ENCODE measurements around the gene SRP19. TPM values are rescaled to one million over a fixed set of nuclear protein-coding genes. Genes with fewer than 3 reads are reported as not detected.
A peak's percentile ranks its signal among the peaks of the same experiment; 100 is the strongest.

SRP19 gene
- total RNA-seq (2021; fragmentation: NEBNext Ultra II Directional; extraction: Animal tissue kit (Norgen Biotek cat#: 25700)) = 78.6 and 79.9 TPM in 2 replicates
- polyA plus RNA-seq (2011; rRNA removed) = 14.2 and 27.5 TPM in 2 replicates
- polyA plus RNA-seq (2011; cell fraction: cytosol; rRNA removed) = 64.8 TPM
- polyA plus RNA-seq (2011; cell fraction: nucleus; rRNA removed) = 4.4 TPM
- polyA plus RNA-seq (2012, experiment 1 of 2) = 68.6 to 119 TPM (median 74.7 TPM) in 4 replicates
- polyA plus RNA-seq (2012, experiment 2 of 2) = 26.1 TPM
- polyA plus RNA-seq (2013, experiment 1 of 2) = 110 TPM
- polyA plus RNA-seq (2013, experiment 2 of 2) = 108 TPM
- 7.9 and 9.2 TPM in 2 replicates for polyA minus RNA-seq (2011; rRNA and poly(A)+ RNA removed)
- polyA minus RNA-seq (2011; cell fraction: cytosol; rRNA and poly(A)+ RNA removed) = 14.5 TPM
- 12.7 TPM for polyA minus RNA-seq (2011; cell fraction: nucleus; rRNA and poly(A)+ RNA removed)
- long read RNA-seq, experiment 1, transcript SRP19-201 (5 exons, 937 nt) = minor isoform, 14 of 94 reads
- long read RNA-seq, experiment 1, transcript SRP19-206 (5 exons, 2,841 nt) = major isoform, 60 of 94 reads
- long read RNA-seq, experiment 1, partial matches to known transcripts = 13 of 94 reads
- long read RNA-seq, experiment 1, other reads (novel, unspliced or antisense) = 2 of 94 reads
- long read RNA-seq, experiment 2, transcript SRP19-206 (5 exons, 2,841 nt) = major isoform, 97 of 125 reads
- long read RNA-seq, experiment 2, transcript SRP19-207 (4 exons, 727 nt) = minor isoform, 7 of 125 reads
- long read RNA-seq, experiment 2, transcript SRP19-201 (5 exons, 937 nt) = minor isoform, 20 of 125 reads
- long read RNA-seq, experiment 2, partial matches to known transcripts = 0 of 125 reads
- long read RNA-seq, experiment 2, other reads (novel, unspliced or antisense) = 0 of 125 reads

DNA sequence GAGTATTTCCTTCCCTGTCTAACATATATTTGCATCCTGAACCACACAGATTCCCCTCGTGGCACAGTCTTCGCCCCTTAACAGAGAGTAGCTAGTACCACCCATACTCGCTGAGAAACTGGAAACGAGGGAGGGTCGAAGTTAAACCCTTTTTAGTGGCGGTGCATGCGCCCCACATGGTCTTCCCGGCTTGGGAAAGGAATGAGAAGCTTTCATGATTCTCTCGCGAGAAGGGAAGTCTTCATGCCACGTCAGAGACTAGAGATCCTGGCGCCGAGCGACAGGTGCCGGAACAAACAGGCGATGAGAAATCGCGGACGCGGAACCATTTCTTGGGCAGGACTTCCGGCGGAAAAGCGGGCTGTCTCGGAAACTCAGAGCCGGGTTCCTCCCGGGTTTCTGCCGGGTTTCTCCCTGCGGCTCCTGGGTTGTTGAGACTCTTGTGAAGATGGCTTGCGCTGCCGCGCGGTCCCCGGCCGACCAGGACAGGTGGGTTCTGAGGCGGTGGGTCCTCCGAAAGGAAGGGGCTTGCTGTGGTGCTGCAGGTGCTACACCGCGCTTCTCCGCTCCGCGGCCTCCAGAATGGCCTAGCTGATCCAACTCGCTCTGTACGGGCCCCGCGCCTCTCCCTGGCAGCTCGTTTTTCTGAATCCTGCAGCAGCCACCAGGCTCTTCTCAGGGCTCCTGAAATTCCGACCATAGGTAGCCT is at the start of gene SRP19:
Gene SRP19 (plus strand): TSS at position 359 of the 709 bp plus-strand sequence. CDS start 90 bp downstream, at position 449.
- no peak within 1 kb of the TSS for H3K14ac ChIP-seq (ENCODE audit: insufficient read length)
- H3K4me3 ChIP-seq (ENCODE audit: extremely low read depth in 1 of 4, insufficient read depth in 2 of 4, low read depth in 3 of 4, low read length in 4 of 4) = peak within 1 kb of the TSS; percentile 90 to 96 (median 93)
- DNase-seq (ENCODE audit: low read depth in 1 of 2, low spot score in 2 of 2) (peak; percentile 90 to 92), FAIRE-seq (peak; percentile 92)
- peak within 1 kb of the TSS; percentile 96; the same call in 1 of the 2 replicates for H4K8ac ChIP-seq (ENCODE audit: extremely low read depth, insufficient read depth, low read length)
- no peak within 1 kb of the TSS for H2BK20ac ChIP-seq (ENCODE audit: low read length)
- H3K23me2 ChIP-seq (ENCODE audit: low read depth, low read length) = 0 out of 2 replicates have a peak, but pooled peaks cover 3% of the 10 kb centered on the region
- no peaks in the 10 kb centered on the region; a peak in 2 of 7 replicates for H3K27me3 ChIP-seq (replicated peaks in 1 of 4; ENCODE audit: control insufficient read depth in 3 of 4, extremely low read depth in 1 of 4, insufficient read depth in 3 of 4, low read length in 3 of 4)
- peaks cover 0 to 9% (median 5%) of the 10 kb centered on the region in 4 experiments; a peak in 5 of 7 replicates for H3K4me1 ChIP-seq (replicated peaks in 1 of 4; ENCODE audit: control insufficient read depth in 3 of 4, insufficient read depth in 4 of 4, low read length in 3 of 4)
- H4K91ac ChIP-seq (replicated peaks; ENCODE audit: insufficient read length, low read length) = no peak within 1 kb of the TSS
- H2AK5ac ChIP-seq (ENCODE audit: low read depth, low read length) = 0 out of 2 replicates have a peak within 1 kb of the TSS, but pooled peaks have one; percentile 43
- no peak within 1 kb of the TSS; the same call in 1 of the 2 replicates for H2BK12ac ChIP-seq (ENCODE audit: low read depth, low read length)
- peaks cover 11 to 33% of the 10 kb centered on the region in 2 experiments; a peak in 3 of 4 replicates for H3K79me2 ChIP-seq (ENCODE audit: control insufficient read depth in 1 of 2, insufficient read depth in 2 of 2, low read length in 2 of 2)
- no peak within 1 kb of the TSS for H3K4ac ChIP-seq (replicated peaks; ENCODE audit: insufficient read length, low read depth, low read length)
- H3K56ac ChIP-seq (replicated peaks; ENCODE audit: insufficient read length, low read depth, low read length) = peak within 1 kb of the TSS; percentile 73
- H4K5ac ChIP-seq (ENCODE audit: insufficient read length, low read depth, low read length) = peak within 1 kb of the TSS; percentile 47
- H3K9ac ChIP-seq (replicated peaks in 1 of 4; ENCODE audit: extremely low read depth in 1 of 4, low read depth in 3 of 4, low read length in 3 of 4) = peak within 1 kb of the TSS; percentile 85 to 98 (median 92)
- CTCF ChIA-PET (ENCODE audit: partially characterized antibody) = interaction anchor here (1.0 to 4.1 kb wide), 2 partner anchors 13 to 15 kb away, joined by 3 to 20 read pairs; no protein-coding TSS in a partner anchor
- peak within 1 kb of the TSS; percentile 59; the same call in 1 of the 2 replicates for H3K27ac ChIP-seq (ENCODE audit: low read depth, low read length)
- peak within 1 kb of the TSS; percentile 76 for H3K18ac ChIP-seq (ENCODE audit: extremely low read depth, low read length)
- no peak within 1 kb of the TSS for H2BK15ac ChIP-seq (ENCODE audit: low read length)
- H4K20me1 ChIP-seq (replicated peaks in 1 of 2; ENCODE audit: control insufficient read depth in 1 of 2, insufficient read depth in 2 of 2, low read length in 2 of 2) = peaks cover 0 to 2% of the 10 kb centered on the region in 2 experiments
- H3K36me3 ChIP-seq (ENCODE audit: control insufficient read depth in 2 of 4, insufficient read depth in 4 of 4, low read length in 3 of 4) = peaks cover 4 to 33% (median 10%) of the 10 kb centered on the region in 4 experiments; a peak in 7 of 8 replicates
- H3K23ac ChIP-seq (ENCODE audit: insufficient read length) = no peak within 1 kb of the TSS
- H2BK120ac ChIP-seq (replicated peaks; ENCODE audit: low read depth, low read length) = no peak within 1 kb of the TSS
- H2BK5ac ChIP-seq (ENCODE audit: low read depth, low read length) = peak within 1 kb of the TSS; percentile 80
- POLR2A ChIA-PET (ENCODE audit: partially characterized antibody) = interaction anchor here (0.6 to 2.4 kb wide), 18 partner anchors 9 to 214 kb away, joined by 3 to 12 read pairs (median 3); partner anchors contain the start of genes DCP2 and REEP5
- WGBS, 2 experiments (ENCODE audit: extremely low coverage in 1 of 2, insufficient coverage in 1 of 2, insufficient read length in 1 of 2, insufficient replicate concordance in 2 of 2, low coverage in 1 of 2, low lambda C conversion rate in 2 of 2, missing lambda C conversion rate in 1 of 2) = 4% methylated on average over 47 of the region's 47 CpGs; no CpG with 5 or more reads in 1 of the 2 experiments
- peak within 1 kb of the TSS; percentile 58 to 77 for H3K4me2 ChIP-seq (ENCODE audit: insufficient read depth in 1 of 2, low read depth in 2 of 2, low read length in 2 of 2)
- no peaks in the 10 kb centered on the region for H3K9me3 ChIP-seq (ENCODE audit: insufficient read depth in 2 of 2, low read depth in 1 of 2, low read length in 1 of 2)
- no peaks in the 10 kb centered on the region for H3K79me1 ChIP-seq (ENCODE audit: low read depth, low read length)
- H2AFZ ChIP-seq (ENCODE audit: low read length) = peak within 1 kb of the TSS; percentile 96
- TF ChIP-seq CTBP2 (IDR thresholded peaks at IDR 0.05; ENCODE audit: borderline replicate concordance, insufficient read depth, insufficient read length, low read length) (no peak), NANOG (IDR thresholded peaks at IDR 0.05; ENCODE audit: insufficient read depth, low read depth, low read length, poor library complexity, severe bottlenecking) (no peak), NRF1 (IDR thresholded peaks at IDR 0.05; ENCODE audit: low read depth, low read length) (no peak), SP4 (IDR thresholded peaks at IDR 0.05; ENCODE audit: low read length) (no peak), EZH2 (IDR thresholded peaks at IDR 0.05; ENCODE audit: low read depth, low read length, severe bottlenecking) (no peak), EP300 (IDR thresholded peaks at IDR 0.05; ENCODE audit: borderline replicate concordance in 1 of 2, low read depth in 2 of 2, low read length in 2 of 2) (no peak)
